GM12878 (cell line): ENCODE results near the gene NISCH. TPM values are rescaled to one million over a fixed set of nuclear protein-coding genes. Genes with fewer than 3 reads are reported as not detected.

Source experiments
- ATAC-seq: fragments of 200-7000 bp; cut with Tn5 transposase; 3 replicates; pipeline ENCODE4 v1.9.1; 2020; ENCODE audit warnings: mild to moderate bottlenecking, moderate library complexity
- BruUV-seq: library from RNA; stranded (reverse); fragments of 400-500 nt; replicated peaks from 2 replicates; lab custom pipeline; 2021; lab: Mats Ljungman, UMichigan
- CTCF ChIA-PET: fragments of 300-600 bp; sonication (Branson Sonifier 250); formaldehyde crosslinking; extraction: SDS; loops from one replicate; lab custom pipeline; 2021; ENCODE audit warnings: inconsistent platforms; lab: Yijun Ruan, JAX
- POLR2A ChIA-PET: fragments of 350-600 bp; formaldehyde crosslinking; extraction: SDS; loops from one replicate; lab custom pipeline; 2021; ENCODE audit warnings: inconsistent platforms; lab: Charles Lee
- RAD21 ChIA-PET: fragments of 300-600 bp; sonication (Branson Sonifier 250); formaldehyde crosslinking; loops from one replicate; lab custom pipeline; 2023; ENCODE audit warnings: antibody characterized with exemption; ENCODE audit not compliant: unreplicated experiment; lab: Charles Lee
- SMC1A ChIA-PET: fragments of 300-600 bp; sonication (Branson Sonifier 250); formaldehyde crosslinking; loops from one replicate; lab custom pipeline; 2023; ENCODE audit not compliant: unreplicated experiment, uncharacterized antibody; lab: Charles Lee
- DNase-seq: peaks from one replicate; pipeline ENCODE4 v3.0.0-alpha.2; 2011; ENCODE audit warnings: low read depth, low spot score
- FAIRE-seq: peaks from 3 replicates; lab custom pipeline; 2011; peaks lifted over from hg19 to GRCh38; lab: Jason Lieb, UNC
- H2AFZ ChIP-seq: 2 replicates; pipeline ENCODE4 v1.6.0; 2011; ENCODE audit warnings: low read depth, low read length, control low read depth; ENCODE audit not compliant: control insufficient read depth
- H3K27ac ChIP-seq: 2 replicates; pipeline ENCODE4 v1.5.1; 2011; ENCODE audit warnings: control low read depth; ENCODE audit not compliant: control insufficient read depth, insufficient read depth
- H3K27me3 ChIP-seq, 2 experiments: replicated peaks in 1 of 2; 2 replicates each; pipeline versions ENCODE4 v1.6.0 to v1.6.1; 2011; ENCODE audit warnings: low read length in 1 of 2; ENCODE audit not compliant: control insufficient read depth in 2 of 2, insufficient read depth in 2 of 2
- H3K36me3 ChIP-seq, 2 experiments: 2 replicates each; pipeline ENCODE4 v1.5.1; 2011; ENCODE audit warnings: low read length in 1 of 2; ENCODE audit not compliant: control insufficient read depth in 2 of 2, insufficient read depth in 2 of 2
- H3K4me1 ChIP-seq: 2 replicates; pipeline ENCODE4 v1.6.1; 2011; ENCODE audit warnings: mild to moderate bottlenecking, low read length, moderate library complexity, mixed read lengths; ENCODE audit not compliant: control insufficient read depth, insufficient read depth
- H3K4me2 ChIP-seq: 2 replicates; pipeline ENCODE4 v1.6.0; 2011; ENCODE audit warnings: control low read depth; ENCODE audit not compliant: control insufficient read depth, insufficient read depth
- H3K4me3 ChIP-seq: fragments of 200-600 bp; sonication (generic); 2 replicates; pipeline ENCODE4 v1.5.1; 2016
- H3K79me2 ChIP-seq: 2 replicates; pipeline ENCODE4 v1.6.0; 2011; ENCODE audit warnings: low read length; ENCODE audit not compliant: control insufficient read depth, insufficient read depth
- H3K9ac ChIP-seq: 2 replicates; pipeline ENCODE4 v1.8.0; 2011; ENCODE audit warnings: low read length, control low read depth, mixed read lengths; ENCODE audit not compliant: control insufficient read depth, insufficient read depth
- H3K9me3 ChIP-seq: replicated peaks from 3 replicates; pipeline ENCODE4 v1.5.1; 2011; ENCODE audit warnings: mild to moderate bottlenecking, low read length; ENCODE audit not compliant: control insufficient read depth, insufficient read depth
- H4K20me1 ChIP-seq: 2 replicates; pipeline ENCODE4 v1.6.0; 2011; ENCODE audit not compliant: control insufficient read depth, insufficient read depth
- BACH1 ChIP-seq: fragments of 450-650 bp; IDR thresholded peaks from 2 replicates; pipeline ENCODE4 v1.6.1; 2017; ENCODE audit warnings: mild to moderate bottlenecking, borderline replicate concordance
- CHD1 ChIP-seq: IDR thresholded peaks from 2 replicates; pipeline ENCODE4 v1.6.1; 2012; ENCODE audit warnings: low read depth, low read length, improper control_type of control experiment
- ELK1 ChIP-seq: IDR thresholded peaks from 2 replicates; pipeline ENCODE4 v1.6.1; 2012; ENCODE audit warnings: low read depth, low read length, improper control_type of control experiment
- GABPA ChIP-seq: IDR thresholded peaks from 2 replicates; pipeline ENCODE4 v1.6.1; 2014; ENCODE audit warnings: antibody characterized with exemption, low read depth, mild to moderate bottlenecking, inconsistent platforms
- NFIC ChIP-seq: IDR thresholded peaks from 2 replicates; pipeline ENCODE4 v1.6.1; 2012; ENCODE audit warnings: low read depth, mild to moderate bottlenecking, inconsistent platforms, low read length, moderate library complexity
- PML ChIP-seq: IDR thresholded peaks from 2 replicates; pipeline ENCODE4 v1.6.1; 2012; ENCODE audit warnings: low read length, inconsistent platforms
- POLR2AphosphoS5 ChIP-seq: IDR thresholded peaks from 2 replicates; pipeline ENCODE4 v1.6.1; 2011; ENCODE audit warnings: mild to moderate bottlenecking, low read length, inconsistent platforms
- SIX5 ChIP-seq: IDR thresholded peaks from 2 replicates; pipeline ENCODE4 v1.6.1; 2011; ENCODE audit warnings: mild to moderate bottlenecking, low read depth, low read length, moderate library complexity; ENCODE audit not compliant: severe bottlenecking
- ZNF622 ChIP-seq: fragments of 450-650 bp; IDR thresholded peaks from 2 replicates; pipeline ENCODE4 v1.6.1; 2017; ENCODE audit warnings: mild to moderate bottlenecking, inconsistent platforms
- WGBS: methylation state at CpG from one replicate; pipeline ENCODE4 v1.1.6; 2016; ENCODE audit warnings: low lambda C conversion rate; ENCODE audit not compliant: insufficient replicate concordance, insufficient coverage; ENCODE audit errors: missing lambda C conversion rate; 5-methylcytosine and 5-hydroxymethylcytosine counted together
- in situ Hi-C: fragments of 300-500 bp; cut with MboI; formaldehyde crosslinking; loops from 9 replicates; pipeline ENCODE4 v1.14.3; 2018; ENCODE audit warnings: mixed read lengths
- intact Hi-C: fragments of 100-400 bp; cut with micrococcal nuclease; formaldehyde crosslinking; loops from one replicate; pipeline ENCODE4 v1.14.2; 2022; ENCODE audit not compliant: unreplicated experiment
- polyA plus RNA-seq, 11 experiments: library from polyadenylated mRNA; depleted of rRNA in 4 of 11; unstranded in 6 of 11; stranded (reverse) in 5 of 11; fragments of >200 nt; fragmentation: Nextera tagmentation in 4 of 11; fragmentation: Illumina TruSeq in 1 of 11; extraction: Ambion mirVana in 4 of 11; extraction: Trizol in 1 of 11; gene quantifications; 1 replicate in 1 of 11; 2 replicates in 10 of 11; pipeline versions ENCODE4 v1.2.1 to v1.2.3, GENCODE V29; 2011 to 2016; ENCODE audit warnings: inconsistent platforms in 2 of 11, missing spikeins in 2 of 11, low read depth in 1 of 11
- total RNA-seq, 4 experiments: library from RNA; depleted of rRNA in 3 of 4; stranded (reverse); fragments of >200 nt in 3 of 4; fragmentation: Illumina TruSeq in 1 of 4; extraction: Trizol in 1 of 4; gene quantifications; 2 replicates each; pipeline versions ENCODE4 v1.2.1 to v1.2.3, GENCODE V29; 2013 to 2021
- TF ChIP-seq, protein P1 (sequence below): fragments of 450-650 bp; IDR thresholded peaks from 2 replicates; pipeline ENCODE4 v1.6.1; 2017; ENCODE audit warnings: mild to moderate bottlenecking, moderate library complexity
- TF ChIP-seq, protein P2 (sequence below): fragments of 150-350 bp; IDR thresholded peaks from 2 replicates; pipeline ENCODE4 v1.6.1; 2016; ENCODE audit warnings: low read depth, low read length
- TF ChIP-seq, protein P3 (sequence below): fragments of 450-650 bp; formaldehyde crosslinking; IDR thresholded peaks from 2 replicates; pipeline ENCODE4 v1.4.0; 2022; ENCODE audit warnings: mild to moderate bottlenecking, moderate library complexity

The NISCH gene
- total and polyA plus RNA-seq, 10 of the 15 experiments (the other 5 are each of a cell fraction or from before 2014, with no cell fraction given) = 0.76 to 52.5 (median 24.6) TPM

DNA sequence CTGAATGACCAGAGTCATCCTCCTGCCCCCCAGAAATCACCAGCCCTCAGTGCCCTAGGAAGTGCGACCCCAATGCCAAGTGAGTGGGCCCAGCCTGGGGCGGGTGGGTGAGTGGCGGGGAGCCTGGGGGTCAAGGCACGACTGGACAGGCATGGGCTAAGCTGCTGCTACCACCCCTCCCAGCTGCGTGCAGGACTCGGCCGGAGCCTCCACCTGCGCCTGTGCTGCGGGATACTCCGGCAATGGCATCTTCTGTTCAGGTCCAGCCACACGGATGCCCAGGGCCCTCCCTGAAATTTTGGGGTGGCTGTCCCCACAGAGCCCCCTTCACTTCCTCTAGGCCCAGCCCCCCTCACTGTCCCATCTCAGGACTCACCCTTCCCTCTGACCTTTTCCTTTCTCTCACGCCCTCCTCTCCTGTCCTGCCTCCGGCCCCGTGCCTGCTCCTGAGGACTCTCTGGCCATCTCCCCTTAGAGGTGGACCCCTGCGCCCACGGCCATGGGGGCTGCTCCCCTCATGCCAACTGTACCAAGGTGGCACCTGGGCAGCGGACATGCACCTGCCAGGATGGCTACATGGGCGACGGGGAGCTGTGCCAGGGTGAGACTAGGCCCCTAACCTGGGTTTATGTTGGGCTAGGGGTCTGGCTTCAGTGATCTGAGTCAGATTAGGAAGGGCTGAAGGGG, 61.2 kb downstream of the NISCH start:
- BruUV-seq = no TSS peak
- no peak for ATAC-seq
- Histone ChIP-seq H3K4me1 (no peaks in the 10 kb centered on the region), H3K79me2 (no peaks in the 10 kb centered on the region), H3K27me3 (no peaks in the 10 kb centered on the region; a peak in 2 of 4 replicates), H2AFZ (no peak overlapping the region), H3K36me3 (no peaks in the 10 kb centered on the region), H3K27ac (no peak overlapping the region), H4K20me1 (no peaks in the 10 kb centered on the region), H3K9ac (no peak overlapping the region), H3K4me2 (no peak overlapping the region), H3K9me3 (no peaks in the 10 kb centered on the region), H3K4me3 (no peak overlapping the region)
- RAD21 ChIA-PET = no interaction called here
- POLR2A ChIA-PET = no interaction called here
- in situ Hi-C loops (no loop called here), intact Hi-C loops (no loop called here)
- SMC1A ChIA-PET = no interaction called here
- CTCF ChIA-PET = no interaction called here
- 52% methylated on average over 15 of the region's 19 CpGs for WGBS
- DNase-seq = no peak
- FAIRE-seq = no peak
- no peak for TF ChIP-seq CHD1
- TF ChIP-seq, protein P1, sequence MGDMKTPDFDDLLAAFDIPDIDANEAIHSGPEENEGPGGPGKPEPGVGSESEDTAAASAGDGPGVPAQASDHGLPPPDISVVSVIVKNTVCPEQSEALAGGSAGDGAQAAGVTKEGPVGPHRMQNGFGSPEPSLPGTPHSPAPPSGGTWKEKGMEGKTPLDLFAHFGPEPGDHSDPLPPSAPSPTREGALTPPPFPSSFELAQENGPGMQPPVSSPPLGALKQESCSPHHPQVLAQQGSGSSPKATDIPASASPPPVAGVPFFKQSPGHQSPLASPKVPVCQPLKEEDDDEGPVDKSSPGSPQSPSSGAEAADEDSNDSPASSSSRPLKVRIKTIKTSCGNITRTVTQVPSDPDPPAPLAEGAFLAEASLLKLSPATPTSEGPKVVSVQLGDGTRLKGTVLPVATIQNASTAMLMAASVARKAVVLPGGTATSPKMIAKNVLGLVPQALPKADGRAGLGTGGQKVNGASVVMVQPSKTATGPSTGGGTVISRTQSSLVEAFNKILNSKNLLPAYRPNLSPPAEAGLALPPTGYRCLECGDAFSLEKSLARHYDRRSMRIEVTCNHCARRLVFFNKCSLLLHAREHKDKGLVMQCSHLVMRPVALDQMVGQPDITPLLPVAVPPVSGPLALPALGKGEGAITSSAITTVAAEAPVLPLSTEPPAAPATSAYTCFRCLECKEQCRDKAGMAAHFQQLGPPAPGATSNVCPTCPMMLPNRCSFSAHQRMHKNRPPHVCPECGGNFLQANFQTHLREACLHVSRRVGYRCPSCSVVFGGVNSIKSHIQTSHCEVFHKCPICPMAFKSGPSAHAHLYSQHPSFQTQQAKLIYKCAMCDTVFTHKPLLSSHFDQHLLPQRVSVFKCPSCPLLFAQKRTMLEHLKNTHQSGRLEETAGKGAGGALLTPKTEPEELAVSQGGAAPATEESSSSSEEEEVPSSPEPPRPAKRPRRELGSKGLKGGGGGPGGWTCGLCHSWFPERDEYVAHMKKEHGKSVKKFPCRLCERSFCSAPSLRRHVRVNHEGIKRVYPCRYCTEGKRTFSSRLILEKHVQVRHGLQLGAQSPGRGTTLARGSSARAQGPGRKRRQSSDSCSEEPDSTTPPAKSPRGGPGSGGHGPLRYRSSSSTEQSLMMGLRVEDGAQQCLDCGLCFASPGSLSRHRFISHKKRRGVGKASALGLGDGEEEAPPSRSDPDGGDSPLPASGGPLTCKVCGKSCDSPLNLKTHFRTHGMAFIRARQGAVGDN = no peak
- TF ChIP-seq BACH1 = no peak
- no peak for TF ChIP-seq ZNF622
- no peak for TF ChIP-seq NFIC
- TF ChIP-seq GABPA = no peak
- TF ChIP-seq, protein P2, sequence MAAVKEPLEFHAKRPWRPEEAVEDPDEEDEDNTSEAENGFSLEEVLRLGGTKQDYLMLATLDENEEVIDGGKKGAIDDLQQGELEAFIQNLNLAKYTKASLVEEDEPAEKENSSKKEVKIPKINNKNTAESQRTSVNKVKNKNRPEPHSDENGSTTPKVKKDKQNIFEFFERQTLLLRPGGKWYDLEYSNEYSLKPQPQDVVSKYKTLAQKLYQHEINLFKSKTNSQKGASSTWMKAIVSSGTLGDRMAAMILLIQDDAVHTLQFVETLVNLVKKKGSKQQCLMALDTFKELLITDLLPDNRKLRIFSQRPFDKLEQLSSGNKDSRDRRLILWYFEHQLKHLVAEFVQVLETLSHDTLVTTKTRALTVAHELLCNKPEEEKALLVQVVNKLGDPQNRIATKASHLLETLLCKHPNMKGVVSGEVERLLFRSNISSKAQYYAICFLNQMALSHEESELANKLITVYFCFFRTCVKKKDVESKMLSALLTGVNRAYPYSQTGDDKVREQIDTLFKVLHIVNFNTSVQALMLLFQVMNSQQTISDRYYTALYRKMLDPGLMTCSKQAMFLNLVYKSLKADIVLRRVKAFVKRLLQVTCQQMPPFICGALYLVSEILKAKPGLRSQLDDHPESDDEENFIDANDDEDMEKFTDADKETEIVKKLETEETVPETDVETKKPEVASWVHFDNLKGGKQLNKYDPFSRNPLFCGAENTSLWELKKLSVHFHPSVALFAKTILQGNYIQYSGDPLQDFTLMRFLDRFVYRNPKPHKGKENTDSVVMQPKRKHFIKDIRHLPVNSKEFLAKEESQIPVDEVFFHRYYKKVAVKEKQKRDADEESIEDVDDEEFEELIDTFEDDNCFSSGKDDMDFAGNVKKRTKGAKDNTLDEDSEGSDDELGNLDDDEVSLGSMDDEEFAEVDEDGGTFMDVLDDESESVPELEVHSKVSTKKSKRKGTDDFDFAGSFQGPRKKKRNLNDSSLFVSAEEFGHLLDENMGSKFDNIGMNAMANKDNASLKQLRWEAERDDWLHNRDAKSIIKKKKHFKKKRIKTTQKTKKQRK = no peak
- no peak for TF ChIP-seq SIX5
- TF ChIP-seq PML = no peak
- TF ChIP-seq POLR2AphosphoS5 = no peak
- TF ChIP-seq ELK1 = no peak
- TF ChIP-seq, protein P3, sequence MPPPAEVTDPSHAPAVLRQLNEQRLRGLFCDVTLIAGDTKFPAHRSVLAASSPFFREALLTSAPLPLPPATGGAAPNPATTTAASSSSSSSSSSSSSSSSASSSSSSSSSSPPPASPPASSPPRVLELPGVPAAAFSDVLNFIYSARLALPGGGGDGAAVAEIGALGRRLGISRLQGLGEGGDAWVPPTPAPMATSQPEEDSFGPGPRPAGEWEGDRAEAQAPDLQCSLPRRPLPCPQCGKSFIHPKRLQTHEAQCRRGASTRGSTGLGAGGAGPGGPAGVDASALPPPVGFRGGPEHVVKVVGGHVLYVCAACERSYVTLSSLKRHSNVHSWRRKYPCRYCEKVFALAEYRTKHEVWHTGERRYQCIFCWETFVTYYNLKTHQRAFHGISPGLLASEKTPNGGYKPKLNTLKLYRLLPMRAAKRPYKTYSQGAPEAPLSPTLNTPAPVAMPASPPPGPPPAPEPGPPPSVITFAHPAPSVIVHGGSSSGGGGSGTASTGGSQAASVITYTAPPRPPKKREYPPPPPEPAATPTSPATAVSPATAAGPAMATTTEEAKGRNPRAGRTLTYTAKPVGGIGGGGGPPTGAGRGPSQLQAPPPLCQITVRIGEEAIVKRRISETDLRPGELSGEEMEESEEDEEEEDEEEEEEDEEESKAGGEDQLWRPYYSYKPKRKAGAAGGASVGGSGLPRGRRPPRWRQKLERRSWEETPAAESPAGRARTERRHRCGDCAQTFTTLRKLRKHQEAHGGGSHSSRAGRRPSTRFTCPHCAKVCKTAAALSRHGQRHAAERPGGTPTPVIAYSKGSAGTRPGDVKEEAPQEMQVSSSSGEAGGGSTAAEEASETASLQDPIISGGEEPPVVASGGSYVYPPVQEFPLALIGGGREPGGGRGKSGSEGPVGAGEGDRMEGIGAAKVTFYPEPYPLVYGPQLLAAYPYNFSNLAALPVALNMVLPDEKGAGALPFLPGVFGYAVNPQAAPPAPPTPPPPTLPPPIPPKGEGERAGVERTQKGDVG (CRISPR knock-in tag) = no peak
